GM18870 (cell line): Measurements from ENCODE around the gene SMIM7.
"Not testable (repeated sequence)": the region's sequence is repeated elsewhere in the genome, so short reads cannot be mapped to it uniquely, and the experiment has no call there.

Source experiments
- ATAC-seq: cut with Tn5 transposase; IDR thresholded peaks from one replicate; pipeline ENCODE4 v1.9.1; 2021; ENCODE audit warnings: moderate library complexity; ENCODE audit not compliant: unreplicated experiment

Gene SMIM7

DNA sequence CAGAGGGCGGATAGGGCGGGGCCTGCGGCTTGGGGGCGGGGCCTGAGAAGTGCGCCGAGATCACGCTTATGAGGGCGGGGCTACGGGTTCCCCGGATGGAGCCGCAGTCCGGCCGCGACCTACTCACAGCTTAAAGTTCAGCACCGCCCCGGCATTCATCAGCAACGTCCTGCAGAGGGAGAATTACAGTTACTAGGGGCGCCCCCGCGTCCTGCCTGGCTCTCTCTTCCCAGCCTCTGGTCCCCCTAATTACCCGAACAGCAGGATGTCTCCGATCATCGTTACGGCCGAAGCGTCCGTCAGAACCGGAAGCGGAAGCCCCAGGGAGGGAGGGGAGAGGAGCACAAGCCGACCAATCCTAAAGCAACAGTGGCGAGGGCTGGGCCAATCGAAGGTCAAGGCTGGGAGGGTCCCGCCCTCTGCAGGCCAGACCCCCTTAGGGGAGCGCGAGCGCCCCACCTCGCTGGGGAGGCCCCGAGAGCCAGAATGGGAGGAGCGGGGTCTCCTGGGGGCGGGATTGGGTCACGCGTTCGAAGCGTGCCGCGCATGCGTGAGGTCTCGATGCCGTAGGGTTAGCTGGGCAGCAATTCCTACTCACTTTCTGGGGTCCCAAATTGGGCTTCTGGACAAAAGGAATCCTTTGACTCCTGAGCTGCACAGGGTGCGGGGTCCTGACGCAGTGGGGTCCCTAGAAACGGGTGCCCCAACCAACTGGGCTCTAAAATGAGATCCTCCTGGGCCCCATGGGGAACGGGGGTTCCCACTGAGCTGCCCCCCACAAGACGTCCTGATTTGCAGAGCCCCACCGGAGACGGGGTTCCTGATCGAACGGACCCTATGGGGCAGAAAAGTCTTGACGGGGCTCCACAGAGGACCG is at the start of gene SMIM7:
TSS of gene SMIM7 (minus strand) at position 313 of the 877 bp plus-strand sequence. CDS start at position 279, 34 bp downstream.
- ATAC-seq = peak; percentile 75

DNA sequence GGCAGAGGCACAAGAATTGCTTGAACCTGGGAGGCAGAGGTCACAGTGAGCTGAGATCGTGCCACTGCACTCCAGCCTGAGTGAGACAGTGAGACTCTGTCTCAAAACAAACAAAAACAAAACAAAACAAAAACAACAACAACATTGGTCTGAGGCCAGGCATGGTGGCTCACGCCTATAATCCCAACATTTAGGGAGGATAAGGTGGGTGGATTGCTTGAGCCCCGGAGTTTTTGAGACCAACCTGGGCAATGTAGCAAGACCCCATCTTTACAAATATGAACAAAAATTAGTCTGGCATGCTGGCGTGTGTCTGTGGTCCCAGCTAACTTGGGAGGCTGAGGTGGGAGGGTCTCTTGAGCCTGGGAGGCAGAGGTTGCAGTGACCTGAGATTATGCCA is 43.7 kb upstream of the SMIM7 start:
- ATAC-seq = no peak

DNA sequence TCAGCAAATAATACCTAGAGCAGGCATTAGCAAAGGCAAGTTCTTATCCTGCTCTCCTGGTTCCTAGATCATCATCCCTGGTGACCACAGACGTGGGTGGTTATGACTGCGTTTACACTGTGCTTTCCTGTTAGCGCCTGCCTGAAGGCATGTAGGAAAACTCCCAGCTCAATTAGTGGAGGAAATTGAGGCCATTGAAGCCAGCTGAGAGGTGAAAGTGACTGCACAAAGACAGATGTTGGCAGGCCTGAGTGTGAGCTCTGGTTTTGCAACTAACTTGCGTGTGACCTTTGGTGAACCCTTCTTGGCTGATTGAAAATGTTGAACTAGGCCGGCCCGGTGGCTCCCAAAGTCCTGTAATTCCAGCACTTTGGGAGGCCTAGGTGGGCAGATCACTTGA is 42.2 kb upstream of the SMIM7 start:
- no peak for ATAC-seq

DNA sequence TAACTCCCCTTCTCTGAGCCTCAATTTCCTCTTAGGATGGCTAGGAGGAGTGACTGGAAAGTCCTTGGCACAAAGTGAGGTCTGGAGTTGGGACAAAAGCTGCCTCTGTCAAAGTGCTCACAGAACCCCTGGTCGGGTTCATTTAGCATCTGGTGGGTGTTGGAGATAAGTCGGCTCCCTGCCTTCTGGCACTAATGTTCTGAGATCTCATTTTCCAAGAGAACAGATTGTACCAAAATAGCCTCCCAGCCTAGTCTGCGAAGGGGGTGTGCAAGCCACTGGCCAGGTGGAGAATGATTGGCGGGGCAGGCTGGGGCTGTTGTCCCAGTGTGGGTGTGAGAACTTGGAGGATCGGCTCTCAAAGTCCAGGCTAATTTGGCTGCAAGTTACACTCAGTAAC is 39.0 kb upstream of the SMIM7 start:
- ATAC-seq = no peak

DNA sequence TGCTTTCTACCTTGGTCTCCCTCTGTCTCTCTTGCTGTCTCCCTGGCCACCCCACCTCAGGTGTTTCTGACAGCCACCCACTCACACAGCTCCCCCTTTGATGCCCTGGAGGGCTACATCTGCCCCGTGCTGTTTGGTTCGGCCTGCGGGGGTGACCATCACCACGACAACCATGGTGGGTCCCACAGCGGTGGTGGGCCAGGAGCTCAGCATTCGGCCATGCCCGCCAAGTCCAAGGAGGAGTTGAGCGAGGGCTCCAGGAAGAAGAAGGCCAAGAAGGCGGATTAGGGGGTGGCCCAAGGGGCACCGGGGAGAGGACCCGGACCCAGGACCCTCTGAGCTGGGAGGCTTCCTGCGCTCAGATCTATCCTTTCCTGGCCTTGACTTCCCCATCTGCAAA is 28.1 kb upstream of the SMIM7 start:
- no peak for ATAC-seq

DNA sequence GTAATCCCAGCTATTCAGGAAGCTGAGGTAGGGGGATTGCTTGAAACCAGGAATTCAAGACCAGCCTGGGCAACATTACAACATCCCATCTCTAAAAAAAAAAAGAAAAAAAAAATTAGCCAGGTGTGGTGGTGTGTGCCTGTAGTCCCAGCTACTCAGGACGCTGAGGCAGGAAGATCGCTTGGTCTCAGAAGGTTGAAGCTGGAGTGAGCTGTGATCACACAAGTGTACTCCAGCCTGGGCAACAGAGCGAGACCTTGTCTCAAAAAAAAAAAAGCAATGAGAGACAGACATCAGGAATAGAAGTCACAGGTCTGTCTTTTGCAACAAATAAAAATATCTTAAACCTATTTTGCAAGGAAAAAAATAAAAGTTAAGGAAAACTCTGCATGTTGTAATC is 24.3 kb upstream of the SMIM7 start:
- ATAC-seq = no peak

DNA sequence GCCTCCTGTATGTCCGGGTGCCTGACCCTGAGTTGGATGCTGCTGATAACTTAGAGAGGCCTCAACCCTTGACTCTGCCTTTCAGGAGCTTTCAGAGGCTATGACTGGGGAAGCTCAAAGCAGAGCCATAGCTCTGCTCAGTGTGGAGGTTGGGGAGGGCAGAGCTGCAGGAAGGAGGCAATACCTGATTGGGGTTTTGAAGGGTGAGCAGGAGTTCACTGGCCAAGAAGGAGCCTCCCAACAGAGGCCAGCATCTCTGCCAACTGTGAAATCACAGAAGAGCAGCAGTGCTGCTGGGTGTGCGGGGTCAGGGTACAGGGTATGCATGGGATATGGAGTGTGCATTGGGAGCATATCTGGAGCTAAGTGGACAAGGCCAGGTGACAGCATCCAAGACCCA is 22.6 kb upstream of the SMIM7 start:
- no peak for ATAC-seq

DNA sequence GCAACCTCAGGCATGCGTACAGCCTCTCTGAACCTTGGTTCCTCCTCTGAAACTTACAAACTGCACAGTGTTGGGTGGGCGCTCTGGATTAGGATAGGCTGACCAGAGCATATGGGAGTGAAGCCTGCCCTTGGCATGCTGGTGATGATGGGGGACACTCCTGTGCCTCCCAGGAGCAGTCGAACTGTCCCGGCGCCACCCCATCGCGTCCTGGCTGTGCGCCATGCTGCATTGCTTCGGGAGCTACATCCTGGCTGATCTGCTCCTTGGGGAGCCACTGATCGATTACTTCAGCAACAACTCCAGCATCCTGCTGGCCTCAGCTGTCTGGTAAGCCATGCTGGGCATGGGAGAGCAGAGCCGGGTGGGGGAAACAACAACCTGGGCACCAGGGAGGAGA is 19.9 kb upstream of the SMIM7 start:
- no peak for ATAC-seq

DNA sequence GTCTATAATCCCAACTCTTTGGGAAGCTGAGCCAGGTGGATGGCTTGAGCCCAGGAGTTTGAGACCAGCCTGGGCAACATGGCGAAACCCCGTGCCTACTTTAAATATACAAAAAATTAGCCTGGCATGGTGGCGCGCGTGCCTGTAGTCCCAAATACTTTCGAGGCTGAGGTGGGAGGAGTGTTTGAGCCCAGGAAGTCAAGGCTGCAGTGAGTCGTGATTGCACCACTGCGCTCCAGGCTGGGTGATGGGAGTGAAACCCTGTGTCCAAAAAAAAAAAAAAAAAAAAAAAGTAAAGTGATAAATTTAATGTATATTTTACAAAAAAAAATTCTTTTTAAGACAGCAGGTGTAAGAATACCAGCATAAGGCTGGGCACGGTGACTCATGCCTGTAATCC is 18.6 kb upstream of the SMIM7 start:
- no peak for ATAC-seq

DNA sequence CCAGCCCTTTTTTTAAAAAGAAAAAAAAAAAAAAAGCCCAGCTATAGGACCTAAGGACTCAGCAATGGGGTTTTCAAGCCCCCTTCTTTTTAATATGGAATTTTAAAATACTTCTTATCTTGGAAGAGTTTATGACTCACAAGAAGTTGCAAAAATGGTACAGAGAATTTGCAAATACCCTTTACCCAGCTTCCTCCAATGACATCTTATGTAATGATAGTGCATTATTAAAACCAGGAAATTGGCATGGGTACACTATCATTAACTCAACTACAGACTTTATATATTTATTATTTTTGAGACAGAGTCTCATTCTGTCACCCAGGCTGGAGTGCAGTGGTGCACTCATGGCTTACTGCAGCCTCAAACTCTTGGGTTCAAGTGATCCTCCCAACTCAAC is 17.1 kb upstream of the SMIM7 start:
- no peak for ATAC-seq

DNA sequence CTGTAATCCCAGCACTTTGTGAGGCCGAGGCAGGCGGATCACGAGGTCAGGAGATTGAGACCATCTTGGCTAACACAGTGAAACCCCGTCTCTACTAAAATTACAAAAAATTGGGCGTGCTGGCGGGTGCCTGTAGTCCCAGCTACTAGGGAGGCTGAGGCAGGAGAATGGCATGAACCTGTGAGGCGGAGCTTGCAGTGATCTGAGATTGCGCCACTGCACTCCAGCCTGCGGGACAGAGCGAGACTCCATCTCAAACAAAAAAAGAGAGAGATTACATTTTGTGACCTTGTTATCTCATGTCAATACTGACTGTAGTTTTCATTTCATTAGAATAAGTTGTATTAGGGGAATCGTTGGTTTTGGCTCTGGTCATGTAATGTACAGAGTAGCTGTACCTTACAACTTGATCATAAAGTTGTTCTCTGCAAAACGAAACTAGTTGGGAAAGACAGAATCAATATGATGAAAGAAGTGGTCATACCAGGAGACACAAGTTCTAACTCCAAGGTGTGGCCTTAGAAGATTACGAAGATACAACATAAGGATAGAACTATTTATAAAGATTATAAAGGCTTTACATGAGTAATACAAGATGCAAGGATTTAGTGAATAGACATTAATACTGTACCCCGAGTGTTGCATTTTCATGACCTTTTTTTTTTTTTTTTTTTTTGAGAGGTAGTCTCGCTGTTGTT is 16.3 kb upstream of the SMIM7 start:
- ATAC-seq = no peak

DNA sequence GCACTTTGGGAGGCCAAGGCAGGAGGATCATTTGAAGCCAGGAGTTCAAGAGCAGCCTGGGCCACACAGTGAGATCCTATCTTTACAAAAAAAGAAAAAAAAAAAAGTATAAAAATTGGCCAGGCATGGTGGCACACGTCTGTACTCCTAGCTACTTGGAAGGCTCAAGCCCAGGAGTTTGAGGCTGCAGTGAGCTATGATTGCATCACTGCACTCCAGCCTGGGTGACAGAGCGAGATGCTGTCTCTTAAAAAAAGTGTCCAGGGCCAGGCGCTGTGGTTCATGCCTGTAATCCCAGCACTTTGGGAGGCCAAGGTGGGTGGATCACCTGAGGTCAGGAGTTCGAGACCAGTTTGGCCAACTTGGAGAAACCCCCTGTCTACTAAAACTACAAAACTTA is 13.9 kb upstream of the SMIM7 start:
- not testable (repeated sequence) for ATAC-seq

DNA sequence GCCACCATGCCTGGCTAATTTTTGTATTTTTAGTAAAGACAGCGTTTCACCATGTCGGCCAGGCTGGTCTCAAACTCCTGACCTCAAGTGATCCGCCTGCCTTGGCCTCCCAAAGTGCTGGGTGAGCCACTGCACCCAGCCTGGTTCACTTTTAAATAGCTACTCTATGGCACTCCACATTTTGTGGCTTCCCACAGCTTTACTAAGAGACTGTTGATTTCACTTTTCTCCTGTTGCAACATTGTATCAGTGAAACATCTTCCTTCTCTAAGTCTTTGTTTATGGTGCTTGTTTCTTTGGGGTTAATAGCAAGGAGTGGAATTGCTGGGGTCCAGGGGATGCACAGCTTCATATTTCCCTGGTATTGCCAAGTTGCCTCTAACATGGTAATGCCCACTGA is 13.3 kb upstream of the SMIM7 start:
- no peak for ATAC-seq

DNA sequence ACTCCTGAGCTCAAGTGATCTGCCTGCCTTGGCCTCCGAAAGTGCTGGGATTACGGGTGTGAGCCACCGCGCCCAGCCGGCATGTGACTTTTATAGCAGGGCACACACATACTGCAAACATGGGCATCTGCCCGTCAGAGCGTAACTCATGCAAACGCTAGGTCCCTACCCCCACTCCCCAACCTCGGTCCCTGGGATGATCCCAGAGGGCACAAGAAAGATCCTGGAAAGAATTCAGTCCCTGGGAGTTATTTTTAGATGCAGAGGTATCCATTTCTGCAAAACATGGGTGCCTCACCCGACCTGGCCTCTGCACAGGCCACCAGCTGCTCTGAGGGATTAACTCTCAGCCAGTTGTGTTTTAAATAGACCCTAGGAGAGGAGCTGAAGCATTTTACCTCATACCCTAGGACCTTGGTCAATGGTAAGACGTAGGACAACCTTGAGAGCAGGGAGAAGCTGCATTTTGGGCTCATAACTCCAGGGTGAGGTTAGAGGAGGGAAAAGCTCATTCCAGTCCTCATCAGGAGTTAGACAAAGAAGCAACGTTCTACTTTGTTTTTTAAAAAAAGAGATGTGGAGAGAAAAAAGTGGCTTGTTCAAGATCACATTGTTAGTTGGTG is 11.8 kb upstream of the SMIM7 start:
- no peak for ATAC-seq

DNA sequence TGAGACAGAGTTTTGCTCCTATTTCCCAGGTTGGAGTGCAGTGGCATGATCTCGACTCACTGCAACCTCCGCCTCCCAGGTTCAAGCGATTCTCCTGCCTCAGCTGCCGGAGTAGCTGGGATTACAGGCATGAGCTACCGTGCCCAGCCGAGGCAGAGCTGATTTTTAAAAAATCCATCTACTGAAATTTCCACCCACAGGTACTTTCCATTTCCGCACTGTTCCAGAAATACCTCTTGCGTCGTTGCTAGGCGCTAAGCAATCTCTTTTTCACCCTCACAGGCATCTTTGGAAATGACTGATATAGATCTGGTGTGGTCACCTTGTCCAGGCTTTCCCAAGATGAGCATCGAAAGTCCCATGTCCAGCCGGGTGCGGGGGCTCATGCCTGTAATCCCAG is 10.3 kb upstream of the SMIM7 start:
- ATAC-seq = no peak

DNA sequence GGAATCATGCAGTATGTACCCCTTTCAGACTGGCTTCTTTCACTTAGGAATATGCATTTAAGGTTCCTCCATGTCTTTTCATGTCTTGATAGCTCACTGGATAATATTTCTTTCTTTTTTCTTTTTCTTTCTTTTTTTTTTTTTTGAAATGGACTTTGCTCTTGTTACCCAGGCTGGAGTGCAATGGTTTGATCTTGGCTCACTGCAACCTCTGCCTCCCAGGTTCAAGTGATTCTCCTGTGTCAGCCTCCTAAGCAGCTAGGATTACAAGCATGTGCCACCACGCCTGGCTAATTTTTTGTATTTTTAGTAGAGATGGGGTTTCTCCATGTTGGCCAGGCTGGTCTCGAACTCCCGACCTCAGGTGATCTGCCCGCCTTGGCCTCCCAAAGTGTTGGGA is 8.8 kb upstream of the SMIM7 start:
- ATAC-seq = not testable (repeated sequence)

DNA sequence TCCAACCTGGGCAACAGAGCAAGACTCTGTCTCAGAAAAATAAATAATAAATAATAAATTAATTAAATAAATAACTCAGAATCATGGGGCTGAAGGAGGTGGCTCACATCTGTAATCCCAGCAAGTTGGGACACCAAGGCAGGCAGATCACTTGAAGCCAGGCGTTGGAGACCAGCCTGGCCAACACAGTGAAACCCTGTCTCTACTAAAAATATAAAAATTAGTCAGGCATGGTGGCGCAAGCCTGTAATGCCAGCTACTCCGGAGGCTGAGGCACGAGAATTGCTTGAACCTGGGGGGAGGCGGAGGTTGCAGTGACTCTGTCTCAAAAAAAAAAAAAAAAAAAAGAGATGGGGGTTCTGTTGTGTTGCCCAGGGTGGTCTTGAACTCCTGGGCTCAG is 8.2 kb upstream of the SMIM7 start:
- no peak for ATAC-seq

DNA sequence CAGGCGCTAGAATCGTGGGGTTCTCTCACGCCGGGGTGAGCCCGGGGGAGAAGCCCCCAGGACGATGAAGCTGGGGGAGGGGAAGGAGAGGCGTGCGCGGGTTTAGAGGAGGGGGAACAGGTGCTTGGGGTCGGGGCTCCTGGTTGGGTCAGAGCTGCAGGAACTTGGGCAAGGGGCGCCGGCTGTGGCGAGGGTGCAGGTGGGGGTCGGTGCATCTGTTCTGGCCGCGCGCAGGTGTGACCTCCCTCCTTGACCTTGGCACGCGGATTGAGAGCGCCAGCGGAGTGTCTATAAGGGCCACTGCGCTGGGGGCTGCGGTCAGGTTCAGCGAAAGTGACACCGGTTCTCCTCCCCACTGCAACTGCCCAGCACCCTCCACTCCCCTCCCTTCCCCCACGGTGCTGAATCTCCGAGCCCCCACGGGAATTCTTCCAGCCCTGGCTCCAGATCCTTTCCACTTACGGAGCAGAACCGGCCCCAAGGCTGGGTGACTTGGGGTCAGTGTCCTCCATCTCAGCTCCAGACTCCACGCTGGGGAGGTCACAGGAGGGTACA is 1.6 kb upstream of the SMIM7 start:
- ATAC-seq = no peak

DNA sequence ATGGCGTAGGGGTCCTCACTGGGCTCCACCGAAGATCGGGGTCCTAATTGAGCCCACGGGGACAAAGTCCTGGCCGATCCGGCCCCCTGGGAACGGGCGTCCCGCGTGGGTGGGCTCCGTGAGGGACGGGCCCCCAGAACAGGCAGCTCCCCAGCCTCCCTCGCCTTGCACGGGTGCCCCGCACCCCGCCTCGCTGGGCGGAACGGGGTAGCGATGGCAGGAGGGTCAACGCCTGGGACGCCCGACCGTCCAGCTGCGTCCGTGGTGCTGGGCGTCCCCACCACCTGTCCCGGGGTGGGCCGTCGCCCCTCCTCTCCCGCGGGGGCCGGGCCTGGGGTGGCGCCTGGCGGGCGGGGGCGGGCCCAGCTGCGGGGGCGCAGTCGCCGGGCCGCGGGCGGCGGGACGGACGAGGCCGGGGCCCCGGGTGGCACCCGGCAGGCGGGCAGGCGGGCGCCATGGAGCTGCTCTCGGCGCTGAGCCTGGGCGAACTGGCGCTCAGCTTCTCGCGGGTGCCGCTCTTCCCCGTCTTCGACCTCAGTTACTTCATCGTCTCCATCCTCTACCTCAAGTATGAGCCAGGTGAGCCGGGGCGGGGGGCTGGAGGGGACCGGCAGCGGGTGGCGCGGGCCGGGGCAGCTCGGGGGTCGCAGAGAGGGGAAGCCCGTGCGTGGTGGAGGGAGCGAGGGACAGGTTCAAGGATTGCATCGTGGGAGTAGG is 977 bp upstream of the SMIM7 start, which contains the start of gene TMEM38A:
TSS of gene TMEM38A (plus strand) at position 377 of the 717 bp plus-strand sequence. CDS start at position 456, 79 bp downstream.
- no peak for ATAC-seq

DNA sequence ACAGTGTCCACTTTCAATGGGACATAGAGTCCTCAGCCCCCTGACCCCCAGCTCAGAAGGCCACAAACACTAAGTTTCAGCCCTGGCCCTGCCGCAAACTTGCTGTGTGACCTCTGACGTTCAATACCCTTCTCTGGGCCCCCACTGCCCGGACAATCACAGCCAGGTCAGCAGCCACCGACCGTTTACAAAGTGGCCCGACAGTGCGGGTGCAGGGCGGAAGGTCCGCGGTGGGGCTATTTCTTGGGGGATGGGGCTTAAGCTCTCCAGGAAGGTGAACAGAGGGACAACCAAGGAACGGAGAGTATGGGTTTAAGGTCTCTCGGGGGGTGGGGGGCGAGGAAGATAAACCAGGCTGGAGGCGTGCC is 496 bp downstream of the SMIM7 start:
- ATAC-seq = no peak

DNA sequence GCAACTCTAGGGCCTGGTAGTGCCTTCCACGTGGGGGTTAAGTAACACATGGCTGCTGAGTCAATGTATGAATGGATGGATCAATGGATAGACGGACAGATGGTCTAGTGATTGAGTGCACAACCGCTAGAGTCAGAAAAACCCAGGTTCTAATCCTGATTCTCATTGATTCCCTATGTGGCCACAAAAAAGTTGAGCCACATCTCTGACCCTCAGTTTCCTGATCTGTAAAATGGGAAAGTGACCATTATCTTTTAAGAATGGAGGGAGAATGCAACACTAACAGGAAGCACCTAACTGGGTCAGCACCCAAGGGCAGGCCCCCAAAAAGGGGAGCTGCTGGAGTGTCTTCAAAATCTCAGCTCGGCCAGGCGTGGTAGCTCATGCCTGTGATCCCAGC is 2.6 kb downstream of the SMIM7 start:
- ATAC-seq = no peak
